Fibroblast of lung (primary cell): ENCODE measurements around the gene ARHGAP6.

Experiments used
- CTCF ChIP-seq, 2 donors: IDR thresholded peaks in 1 of 2; conservative IDR thresholded peaks in 1 of 2; 1 replicate in 1 of 2; 2 replicates in 1 of 2; pipeline ENCODE4 v1.5.1; 2011 to 2012; ENCODE audit warnings: low read length in 2 of 2, control low read depth in 1 of 2, inconsistent platforms in 1 of 2, low read depth in 1 of 2, mild to moderate bottlenecking in 1 of 2
- EZH2 ChIP-seq: IDR thresholded peaks from 2 replicates; pipeline ENCODE4 v1.5.1; 2012; ENCODE audit warnings: low read length, control low read depth, mild to moderate bottlenecking; ENCODE audit errors: missing control alignments

- TF ChIP-seq CTCF (conservative IDR thresholded peaks at IDR 0.05 in 1 of 2, IDR thresholded peaks at IDR 0.05 in 1 of 2; ENCODE audit: low read depth in 1 of 2, low read length in 2 of 2) (no peak), EZH2 (no peak)
Observed at GRCh38 chrX:11099465-11099864, 566.3 kb downstream of the ARHGAP6 start.
